IPS-11a (cell line): ENCODE results near the gene ZNF485.
"Not testable (repeated sequence)": the region's sequence is repeated elsewhere in the genome, so short reads cannot be mapped to it uniquely, and the experiment has no call there.

Experiments used
- H3K4me3 ChIP-seq: one replicate; pipeline ENCODE4 v1.5.1; 2013; ENCODE audit warnings: low read depth, low read length, control low read depth

Gene ZNF485

DNA sequence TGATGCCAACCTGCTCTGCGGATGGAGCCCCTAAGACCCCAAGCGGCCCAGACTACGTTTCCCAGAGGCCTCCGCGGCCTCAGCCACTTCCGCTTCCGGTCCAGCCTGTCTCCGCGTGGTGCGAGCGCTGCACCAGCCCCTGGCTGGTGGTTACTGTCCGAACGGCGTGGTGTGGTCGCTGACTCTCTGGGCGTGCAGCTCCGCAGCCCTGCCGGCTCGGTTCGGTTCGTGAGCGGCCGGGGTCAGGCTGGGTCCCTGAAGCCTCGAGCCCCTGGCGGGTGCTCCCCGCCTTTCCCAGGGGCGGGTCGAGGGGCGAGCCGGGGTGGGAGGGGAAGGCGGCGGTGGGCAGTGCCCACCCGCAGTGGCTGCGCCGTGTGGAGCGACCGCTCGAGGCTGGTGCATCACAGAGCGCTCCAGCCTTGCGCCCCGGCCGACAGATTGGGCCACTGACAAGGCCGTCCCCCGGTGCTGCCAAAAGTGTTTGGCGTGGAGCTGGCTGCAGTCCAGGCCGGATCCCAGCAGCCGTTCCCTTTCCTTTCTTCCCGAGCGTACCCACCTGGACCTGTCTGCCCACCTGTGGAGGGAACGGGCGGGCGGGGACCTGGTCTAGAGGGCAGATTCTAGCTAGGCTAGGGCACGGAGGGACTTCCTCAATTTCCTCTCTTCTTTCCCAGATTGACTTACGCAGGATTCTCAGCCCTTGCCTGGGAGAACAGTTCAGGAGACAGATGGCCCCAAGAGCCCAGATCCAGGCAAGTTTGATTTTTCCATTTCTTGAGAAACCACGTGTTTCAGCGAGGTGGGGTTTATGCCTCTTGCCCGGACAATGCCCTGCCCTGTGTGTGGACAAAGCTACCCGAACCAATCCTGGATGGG, at the start of gene ZNF485:
Gene ZNF485, plus strand, starts transcription at position 116 of the 876 bp plus-strand sequence. Its CDS starts 613 bp downstream, at position 729.
- H3K4me3 ChIP-seq = peak within 1 kb of the TSS; percentile 59

DNA sequence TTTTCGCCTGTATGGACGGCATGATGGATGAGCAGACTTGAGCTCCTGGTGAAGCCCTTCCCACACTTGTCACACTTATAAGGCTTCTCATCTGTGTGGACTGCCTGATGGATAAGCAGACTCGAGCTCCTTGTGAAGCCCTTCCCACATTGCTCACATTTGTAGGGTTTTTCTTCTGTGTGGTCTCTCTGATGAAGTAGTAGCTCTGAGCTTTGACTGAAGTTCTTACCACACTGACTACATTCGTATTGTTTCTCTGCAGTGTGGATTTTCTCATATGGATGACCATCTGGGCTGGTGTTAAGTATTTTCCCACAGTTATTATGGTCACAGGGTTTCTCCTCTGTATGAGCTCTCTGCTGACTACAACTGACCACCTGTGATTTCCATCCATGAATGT, 49.0 kb upstream of the ZNF485 start:
- H3K4me3 ChIP-seq = no peak overlapping the region

DNA sequence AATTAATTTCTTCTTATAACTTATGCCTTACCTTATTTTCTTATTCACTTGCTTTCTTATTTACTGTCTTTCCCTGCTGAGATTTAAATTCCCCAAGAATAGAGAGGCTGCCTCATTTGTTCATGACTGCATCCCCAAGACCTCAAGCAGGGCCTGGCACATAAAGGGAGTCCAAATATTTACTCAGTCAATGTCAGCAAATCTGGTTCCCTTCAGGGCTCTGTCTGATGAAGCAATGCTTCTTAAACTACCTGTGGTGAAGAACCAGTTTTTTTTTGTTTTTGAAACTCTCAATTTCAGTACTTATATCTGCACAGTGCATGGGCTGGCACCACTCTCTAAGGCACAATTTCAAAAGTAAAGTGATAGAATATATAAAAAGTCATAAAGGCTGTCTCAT, 36.6 kb upstream of the ZNF485 start:
- no peak overlapping the region for H3K4me3 ChIP-seq

- H3K4me3 ChIP-seq = no peak overlapping the region
Measured at GRCh38 chr10:43570971-43571370, 35.3 kb upstream of the ZNF485 start.

- peak overlapping the region; percentile 51 for H3K4me3 ChIP-seq
Measured at GRCh38 chr10:43573250-43574000, 32.8 kb upstream of the ZNF485 start.

- H3K4me3 ChIP-seq = peak within 1 kb of the TSS; percentile 51
Measured at GRCh38 chr10:43574001-43574892, 32.0 kb upstream of the ZNF485 start, which contains the start of gene ZNF239. Gene ZNF239 (minus strand): TSS chr10:43574616. CDS start chr10:43558079, 16,537 bp downstream.

DNA sequence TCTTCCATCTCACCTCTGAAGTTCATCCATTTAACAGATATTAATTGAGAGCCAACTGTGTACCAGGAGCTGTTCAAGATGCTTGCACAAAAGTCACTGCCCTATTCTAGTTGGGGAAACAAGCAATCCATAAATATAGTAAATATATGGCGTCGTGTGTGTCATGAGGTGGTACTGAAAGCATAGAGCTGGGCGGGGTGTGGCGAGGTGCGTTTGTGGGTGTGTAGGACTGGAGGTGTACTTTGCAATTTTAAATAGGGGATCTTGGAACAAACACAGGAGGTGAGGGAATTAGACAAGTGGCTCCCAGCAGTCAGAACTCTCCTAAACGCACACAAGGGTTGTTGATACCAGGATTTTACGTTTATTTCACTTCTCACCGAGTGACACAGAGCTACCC, 31.3 kb upstream of the ZNF485 start:
- H3K4me3 ChIP-seq = no peak overlapping the region

DNA sequence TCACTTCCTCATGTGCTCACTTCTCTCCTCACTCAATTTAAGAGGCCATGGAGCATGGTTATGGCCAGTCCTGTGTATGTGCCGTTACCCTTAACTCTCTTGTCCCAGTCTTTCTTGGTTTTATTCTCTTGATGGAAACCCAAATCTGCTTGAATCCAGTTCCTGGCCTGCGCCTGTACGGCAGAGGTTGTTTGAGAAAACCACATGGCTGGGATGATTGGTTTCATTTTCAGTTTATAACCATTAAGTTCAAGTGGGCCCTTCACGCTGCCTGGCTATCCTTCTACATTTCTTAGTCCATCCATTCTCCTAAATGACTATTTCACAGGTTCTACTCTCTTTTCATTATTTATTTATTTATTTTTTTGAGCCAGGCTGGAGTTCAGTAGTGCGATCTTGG, 30.2 kb upstream of the ZNF485 start:
- H3K4me3 ChIP-seq = no peak overlapping the region

DNA sequence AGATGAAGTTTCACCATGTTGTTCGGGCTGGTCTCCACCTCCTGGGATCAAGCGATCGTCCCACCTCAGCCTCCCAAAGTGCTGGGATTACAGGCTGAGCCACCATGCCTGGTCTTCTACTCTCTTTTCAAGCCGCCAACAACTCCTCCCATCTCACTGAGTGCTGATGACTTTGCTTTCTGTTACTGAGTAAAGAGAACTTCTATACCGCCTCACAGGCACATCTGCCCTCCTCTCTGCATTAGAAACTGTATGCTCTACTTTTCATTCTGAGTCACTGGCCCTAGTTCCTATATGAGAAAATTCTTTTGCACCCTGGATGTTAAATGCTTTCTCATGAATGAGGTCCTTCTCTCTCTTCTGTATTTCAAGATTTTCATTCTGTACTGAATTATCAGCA, 29.7 kb upstream of the ZNF485 start:
- H3K4me3 ChIP-seq = no peak overlapping the region

- H3K4me3 ChIP-seq = no peak overlapping the region
Measured at GRCh38 chr10:43584051-43584450, 22.2 kb upstream of the ZNF485 start.

DNA sequence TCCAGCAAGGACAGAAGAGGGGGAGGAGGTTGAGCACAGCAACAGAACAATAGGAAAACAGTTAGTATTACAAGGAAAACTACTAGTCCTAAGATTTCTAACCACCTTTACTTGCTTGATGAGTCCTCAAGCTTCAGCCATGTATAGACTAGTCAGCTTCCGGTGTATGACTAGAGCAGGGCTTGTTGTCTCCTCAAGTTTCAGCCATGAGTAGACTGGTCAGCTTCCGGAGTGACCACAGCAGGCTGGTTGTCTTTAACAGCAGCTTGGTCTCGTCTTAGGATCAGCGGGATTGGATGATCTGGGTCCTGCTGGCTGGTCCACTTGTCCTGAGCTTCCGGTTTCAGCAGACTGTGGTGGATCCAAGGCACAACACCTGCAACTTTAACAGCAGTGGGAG, 21.2 kb upstream of the ZNF485 start:
- H3K4me3 ChIP-seq = no peak overlapping the region

DNA sequence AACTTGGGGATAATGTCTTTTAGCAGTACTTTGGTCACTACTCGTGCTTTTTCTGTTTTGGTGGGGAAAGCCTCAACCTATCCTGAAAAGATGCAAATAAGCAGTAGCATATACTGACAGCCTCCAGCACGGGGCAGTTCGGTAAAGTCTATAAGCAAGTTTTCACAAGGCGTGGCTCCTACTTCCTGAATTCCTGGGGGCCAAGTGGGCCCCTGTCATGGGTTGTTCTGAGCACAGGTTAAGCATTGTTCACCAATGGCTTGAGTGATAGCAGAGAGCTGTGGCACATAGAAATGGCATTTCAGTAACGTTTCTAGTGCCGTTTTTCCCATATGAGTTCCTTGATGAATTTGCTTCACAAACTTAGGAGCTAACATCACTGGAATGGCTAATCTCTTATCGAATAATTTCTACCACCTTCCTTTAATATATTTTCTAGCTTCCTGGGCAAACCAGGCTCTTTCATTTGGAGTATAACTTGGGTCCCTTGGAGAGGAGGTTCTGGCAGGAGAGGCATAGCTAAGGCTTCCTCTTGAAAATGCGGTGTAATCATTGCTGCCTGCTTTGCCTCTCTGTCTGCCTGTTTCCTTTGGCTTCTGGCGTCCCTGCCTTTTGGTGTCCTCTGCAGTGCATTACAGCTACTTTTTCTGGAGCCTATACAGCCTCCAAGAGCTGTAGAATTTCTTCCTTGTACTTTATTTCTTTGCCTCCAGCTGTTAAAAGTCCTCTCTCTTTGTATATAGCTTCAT, 20.1 kb upstream of the ZNF485 start:
- H3K4me3 ChIP-seq = no peak overlapping the region

DNA sequence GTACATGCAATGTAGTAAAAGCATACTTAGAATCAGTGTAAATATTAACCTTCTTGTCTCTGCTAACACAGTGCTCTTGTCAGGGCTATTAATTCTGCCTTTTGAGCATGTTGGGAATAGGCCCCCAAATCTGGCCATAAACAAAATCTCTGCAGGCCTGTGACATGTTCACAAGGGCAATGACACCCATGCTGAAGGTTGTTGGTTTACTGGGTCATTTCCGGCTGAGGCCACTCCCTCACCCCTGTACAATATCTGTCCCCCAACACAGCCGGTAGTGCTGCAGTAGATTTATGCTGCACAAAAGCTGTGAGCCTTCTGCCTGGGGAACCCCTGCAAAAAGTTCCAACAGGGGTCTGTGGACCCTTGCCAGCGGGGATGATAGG, 19.5 kb upstream of the ZNF485 start:
- not testable (repeated sequence) for H3K4me3 ChIP-seq

DNA sequence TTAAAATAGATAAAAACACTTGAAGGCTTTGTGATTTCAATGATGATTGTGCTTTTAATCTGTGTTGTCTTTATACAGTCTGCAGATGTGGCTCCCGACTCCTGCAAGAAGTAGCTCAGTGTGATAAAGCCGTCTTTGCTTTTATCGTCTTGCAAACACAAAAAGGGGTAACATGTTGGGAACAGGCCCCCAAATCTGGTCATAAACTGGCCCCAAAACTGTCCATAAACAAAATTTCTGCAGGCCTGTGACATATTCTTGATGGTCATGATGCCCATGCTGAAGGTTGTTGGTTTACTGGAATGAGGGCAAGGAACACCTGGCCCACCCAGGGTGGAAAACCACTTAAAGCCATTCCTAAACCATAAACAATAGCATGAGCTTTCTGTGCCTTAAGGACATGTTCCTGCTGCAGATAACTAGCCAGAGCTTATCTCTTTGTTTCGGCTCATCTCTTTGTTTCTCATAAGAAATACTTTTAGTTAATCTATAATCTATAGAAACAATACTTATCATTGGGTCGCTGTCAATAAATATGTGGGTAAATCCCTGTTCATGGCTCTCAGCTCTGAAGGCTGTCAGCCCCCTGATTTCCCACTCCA, 14.8 kb upstream of the ZNF485 start:
- no peak overlapping the region for H3K4me3 ChIP-seq

DNA sequence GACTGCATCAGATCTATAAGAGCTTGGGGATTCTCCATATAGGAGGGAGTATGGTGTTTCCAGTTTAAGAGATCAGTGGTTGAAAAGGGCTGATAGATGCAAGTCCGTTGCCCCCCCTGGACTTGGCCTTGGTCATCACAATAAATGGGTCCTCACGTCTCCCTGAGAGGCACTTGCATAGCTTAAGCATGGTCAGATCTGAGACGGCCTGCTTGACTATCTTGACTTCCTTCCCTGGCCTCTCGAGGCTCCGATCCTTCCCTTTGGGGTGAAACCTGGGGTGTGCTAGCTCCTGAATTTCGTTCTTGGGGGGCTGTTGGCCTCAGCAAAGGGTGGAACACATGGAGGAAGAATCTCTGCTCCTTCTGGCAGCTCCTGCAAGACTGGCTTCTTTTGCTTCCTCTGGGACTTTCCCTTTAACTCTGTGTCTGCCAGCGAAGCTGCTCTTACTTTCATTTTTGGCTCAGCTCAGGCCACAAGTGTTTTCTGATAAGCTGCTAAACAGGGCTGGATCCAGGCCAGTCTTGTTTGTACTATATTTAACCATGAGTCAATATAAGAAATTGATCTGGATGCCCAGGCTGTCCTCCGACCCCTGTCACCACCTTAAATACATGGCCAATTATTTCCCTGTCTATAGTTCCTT, 11.2 kb upstream of the ZNF485 start:
- no peak overlapping the region for H3K4me3 ChIP-seq

DNA sequence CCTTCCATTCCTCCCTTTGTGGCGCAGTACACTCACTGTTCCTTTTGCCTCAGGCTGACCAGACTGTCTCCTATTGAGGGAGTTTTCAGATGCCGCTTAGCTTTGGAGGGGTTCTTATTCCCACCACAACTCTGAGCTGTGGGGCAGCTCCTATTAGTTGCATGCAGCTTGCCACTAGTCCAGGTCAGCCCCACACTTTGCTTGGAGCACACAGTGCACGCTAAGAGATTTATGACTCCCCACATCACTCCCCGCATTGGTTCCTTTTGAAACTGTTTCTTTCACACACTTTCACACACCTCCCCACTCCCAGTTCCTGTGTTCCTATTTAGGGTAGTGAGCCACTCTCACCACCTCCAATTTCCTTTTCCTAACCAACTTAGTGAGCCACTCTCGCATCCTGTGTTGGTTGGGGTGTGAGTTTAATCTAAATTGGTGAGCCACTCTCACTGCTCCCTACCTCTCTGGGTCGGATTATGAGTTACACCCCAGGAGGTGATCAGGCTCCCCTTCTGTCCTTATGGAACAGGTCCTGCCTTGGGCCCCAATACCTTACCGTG, 10.4 kb upstream of the ZNF485 start:
- no peak overlapping the region for H3K4me3 ChIP-seq

GRCh38 chr10:43596546-43596945, 9.7 kb upstream of the ZNF485 start:
- H3K4me3 ChIP-seq = no peak overlapping the region

GRCh38 chr10:43598446-43598845, 7.8 kb upstream of the ZNF485 start:
- no peak overlapping the region for H3K4me3 ChIP-seq

GRCh38 chr10:43599333-43599732, 6.9 kb upstream of the ZNF485 start:
- H3K4me3 ChIP-seq = no peak overlapping the region
